Stomach (tissue), 4 donors: ENCODE data around the gene STRA6.

ENCODE experiments used
- EP300 ChIP-seq: sonication (generic); formaldehyde crosslinking; IDR thresholded peaks from one replicate; pipeline ENCODE4 v1.6.1; 2017; ENCODE audit warnings: antibody characterized with exemption
- POLR2A ChIP-seq, 4 donors: fragments of 450-650 bp; IDR thresholded peaks; one replicate each; pipeline ENCODE4 v1.6.1; 2016; ENCODE audit warnings: antibody characterized with exemption in 4 of 4, control low read depth in 2 of 4, mild to moderate bottlenecking in 1 of 4, moderate library complexity in 1 of 4
- POLR2AphosphoS5 ChIP-seq, 3 donors: sonication (generic); formaldehyde crosslinking; IDR thresholded peaks; one replicate each; pipeline ENCODE4 v1.6.1; 2016; ENCODE audit warnings: antibody characterized with exemption in 3 of 3
- TF ChIP-seq, protein P1 (sequence below), 7 experiments: fragments of 450-650 bp in 4 of 7; fragments of 200-600 bp in 3 of 7; sonication (generic) in 3 of 7; IDR thresholded peaks; one replicate each; pipeline ENCODE4 v1.5.1; 2016 to 2019; ENCODE audit warnings: antibody characterized with exemption in 7 of 7, control low read depth in 2 of 7, mild to moderate bottlenecking in 1 of 7

DNA sequence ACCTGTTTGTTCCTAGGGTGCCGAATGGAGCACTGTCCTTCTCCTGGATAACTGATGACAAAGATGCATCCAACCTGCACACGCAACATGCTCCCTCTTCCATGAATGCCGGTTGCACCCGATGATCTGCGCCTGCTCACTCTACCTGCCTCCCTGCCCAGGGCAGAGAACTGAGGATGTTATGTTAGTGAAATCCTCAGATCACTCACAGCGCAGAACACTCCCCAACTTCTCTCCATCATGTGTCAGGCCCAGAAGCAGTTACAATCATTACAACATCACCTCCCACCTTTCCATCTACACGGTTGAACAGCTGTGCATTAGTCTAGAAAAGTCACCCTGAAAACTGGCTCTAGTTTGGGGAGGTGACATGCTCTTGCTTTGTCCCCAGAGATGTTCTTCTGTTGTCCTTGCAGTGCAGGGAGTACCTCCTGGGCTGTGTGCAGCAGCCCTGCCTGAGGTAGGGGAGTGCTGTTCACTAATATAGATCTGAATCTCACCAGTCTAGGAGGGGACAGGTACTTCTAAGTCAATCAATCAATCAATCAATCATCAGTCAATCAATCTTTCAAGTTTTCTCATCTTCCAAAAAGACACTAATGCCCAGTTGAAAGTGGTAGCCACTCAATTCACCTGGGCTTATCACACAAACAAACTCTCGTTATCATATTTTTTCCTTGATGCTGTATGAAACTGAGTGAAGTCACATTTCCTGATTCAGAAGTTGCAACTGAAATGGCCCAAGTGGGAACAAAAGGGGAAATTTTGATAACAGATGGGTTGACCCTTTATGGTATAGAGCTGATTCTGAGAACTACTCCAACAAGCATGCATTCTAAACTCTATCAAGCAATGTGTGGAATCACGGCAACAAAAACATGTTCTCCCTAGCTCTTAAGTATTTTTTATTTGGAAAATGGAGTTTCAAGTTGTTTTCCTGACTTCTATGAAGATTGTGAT lies 44.4 kb downstream of the STRA6 start:
- TF ChIP-seq, protein P1, sequence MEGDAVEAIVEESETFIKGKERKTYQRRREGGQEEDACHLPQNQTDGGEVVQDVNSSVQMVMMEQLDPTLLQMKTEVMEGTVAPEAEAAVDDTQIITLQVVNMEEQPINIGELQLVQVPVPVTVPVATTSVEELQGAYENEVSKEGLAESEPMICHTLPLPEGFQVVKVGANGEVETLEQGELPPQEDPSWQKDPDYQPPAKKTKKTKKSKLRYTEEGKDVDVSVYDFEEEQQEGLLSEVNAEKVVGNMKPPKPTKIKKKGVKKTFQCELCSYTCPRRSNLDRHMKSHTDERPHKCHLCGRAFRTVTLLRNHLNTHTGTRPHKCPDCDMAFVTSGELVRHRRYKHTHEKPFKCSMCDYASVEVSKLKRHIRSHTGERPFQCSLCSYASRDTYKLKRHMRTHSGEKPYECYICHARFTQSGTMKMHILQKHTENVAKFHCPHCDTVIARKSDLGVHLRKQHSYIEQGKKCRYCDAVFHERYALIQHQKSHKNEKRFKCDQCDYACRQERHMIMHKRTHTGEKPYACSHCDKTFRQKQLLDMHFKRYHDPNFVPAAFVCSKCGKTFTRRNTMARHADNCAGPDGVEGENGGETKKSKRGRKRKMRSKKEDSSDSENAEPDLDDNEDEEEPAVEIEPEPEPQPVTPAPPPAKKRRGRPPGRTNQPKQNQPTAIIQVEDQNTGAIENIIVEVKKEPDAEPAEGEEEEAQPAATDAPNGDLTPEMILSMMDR (IDR thresholded peaks at IDR 0.05), result no peak
- no peak for TF ChIP-seq POLR2A (IDR thresholded peaks at IDR 0.05)
- TF ChIP-seq POLR2AphosphoS5 (IDR thresholded peaks at IDR 0.05), result no peak
- no peak for TF ChIP-seq EP300
